Measurements from ENCODE around the gene ARID1B.

DNA sequence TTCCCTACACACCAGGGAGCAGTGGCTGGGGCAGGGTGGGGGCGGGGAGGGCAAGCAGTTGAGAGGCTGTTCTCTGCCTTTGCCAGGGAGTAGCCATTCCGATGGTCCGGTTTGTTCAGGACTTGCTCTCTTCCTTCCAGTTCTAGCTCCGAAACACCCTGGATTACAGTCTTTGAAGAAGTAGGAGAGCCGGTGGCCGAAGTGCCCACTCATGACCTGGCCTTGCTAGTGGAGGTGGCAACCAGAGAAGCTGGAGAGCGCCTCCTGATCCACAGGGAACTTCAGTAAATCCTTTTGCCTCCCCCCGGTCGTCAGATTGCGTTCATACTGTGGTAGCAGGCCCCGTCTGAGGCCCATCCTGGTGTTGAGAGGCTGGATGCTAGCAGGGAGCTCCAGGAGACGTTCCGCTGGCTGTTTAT lies 92.8 kb downstream of the ARID1B start:
- TF ChIP-seq, protein P1, sequence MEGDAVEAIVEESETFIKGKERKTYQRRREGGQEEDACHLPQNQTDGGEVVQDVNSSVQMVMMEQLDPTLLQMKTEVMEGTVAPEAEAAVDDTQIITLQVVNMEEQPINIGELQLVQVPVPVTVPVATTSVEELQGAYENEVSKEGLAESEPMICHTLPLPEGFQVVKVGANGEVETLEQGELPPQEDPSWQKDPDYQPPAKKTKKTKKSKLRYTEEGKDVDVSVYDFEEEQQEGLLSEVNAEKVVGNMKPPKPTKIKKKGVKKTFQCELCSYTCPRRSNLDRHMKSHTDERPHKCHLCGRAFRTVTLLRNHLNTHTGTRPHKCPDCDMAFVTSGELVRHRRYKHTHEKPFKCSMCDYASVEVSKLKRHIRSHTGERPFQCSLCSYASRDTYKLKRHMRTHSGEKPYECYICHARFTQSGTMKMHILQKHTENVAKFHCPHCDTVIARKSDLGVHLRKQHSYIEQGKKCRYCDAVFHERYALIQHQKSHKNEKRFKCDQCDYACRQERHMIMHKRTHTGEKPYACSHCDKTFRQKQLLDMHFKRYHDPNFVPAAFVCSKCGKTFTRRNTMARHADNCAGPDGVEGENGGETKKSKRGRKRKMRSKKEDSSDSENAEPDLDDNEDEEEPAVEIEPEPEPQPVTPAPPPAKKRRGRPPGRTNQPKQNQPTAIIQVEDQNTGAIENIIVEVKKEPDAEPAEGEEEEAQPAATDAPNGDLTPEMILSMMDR (IDR thresholded peaks at IDR 0.05; ENCODE audit: insufficient read depth, low read depth, low read length): no peak
- TF ChIP-seq EZH2 (IDR thresholded peaks at IDR 0.05; ENCODE audit: insufficient read depth, low read length): no peak

All from astrocyte (in vitro differentiated cells and primary cell).